ENCODE measurements around the gene UNC13A. TPM values are rescaled to one million over a fixed set of nuclear protein-coding genes. Genes with fewer than 3 reads are reported as not detected.
A peak's percentile ranks its signal among the peaks of the same experiment; 100 is the strongest.

UNC13A gene
- total and polyA plus RNA-seq, 2 of the 8 experiments (the other 6 are each of a cell fraction or from before 2014, with no cell fraction given) = 13.1 to 47.6 TPM

GRCh38 chr19:17576758-17577456 lies 111.2 kb downstream of the UNC13A start (continued):
- TF ChIP-seq RAD21 (IDR thresholded peaks at IDR 0.05 in 1 of 2, conservative IDR thresholded peaks at IDR 0.05 in 1 of 2; ENCODE audit: low read depth in 2 of 2, low read length in 2 of 2) (no peak), JUN (IDR thresholded peaks at IDR 0.05; ENCODE audit: low read depth, low read length) (no peak), ZNF274 (IDR thresholded peaks at IDR 0.05; ENCODE audit: borderline replicate concordance, extremely low read depth, low read length) (no peak), SIRT6 (IDR thresholded peaks at IDR 0.05; ENCODE audit: low read length) (no peak), CREB1 (IDR thresholded peaks at IDR 0.05) (0 out of 2 replicates have a peak, but pooled peaks have one; percentile 8), GABPA (IDR thresholded peaks at IDR 0.05; ENCODE audit: borderline replicate concordance, insufficient read depth, low read length) (no peak), POLR2A (IDR thresholded peaks at IDR 0.05; ENCODE audit: control extremely low read depth in 1 of 2, low read depth in 2 of 2, low read length in 2 of 2) (peak in 1 of 2 experiments; percentile 30; a peak in 1 of 3 replicates), EGR1 (IDR thresholded peaks at IDR 0.05; ENCODE audit: borderline replicate concordance, low read depth, low read length) (no peak)
- TF ChIP-seq, protein P1, sequence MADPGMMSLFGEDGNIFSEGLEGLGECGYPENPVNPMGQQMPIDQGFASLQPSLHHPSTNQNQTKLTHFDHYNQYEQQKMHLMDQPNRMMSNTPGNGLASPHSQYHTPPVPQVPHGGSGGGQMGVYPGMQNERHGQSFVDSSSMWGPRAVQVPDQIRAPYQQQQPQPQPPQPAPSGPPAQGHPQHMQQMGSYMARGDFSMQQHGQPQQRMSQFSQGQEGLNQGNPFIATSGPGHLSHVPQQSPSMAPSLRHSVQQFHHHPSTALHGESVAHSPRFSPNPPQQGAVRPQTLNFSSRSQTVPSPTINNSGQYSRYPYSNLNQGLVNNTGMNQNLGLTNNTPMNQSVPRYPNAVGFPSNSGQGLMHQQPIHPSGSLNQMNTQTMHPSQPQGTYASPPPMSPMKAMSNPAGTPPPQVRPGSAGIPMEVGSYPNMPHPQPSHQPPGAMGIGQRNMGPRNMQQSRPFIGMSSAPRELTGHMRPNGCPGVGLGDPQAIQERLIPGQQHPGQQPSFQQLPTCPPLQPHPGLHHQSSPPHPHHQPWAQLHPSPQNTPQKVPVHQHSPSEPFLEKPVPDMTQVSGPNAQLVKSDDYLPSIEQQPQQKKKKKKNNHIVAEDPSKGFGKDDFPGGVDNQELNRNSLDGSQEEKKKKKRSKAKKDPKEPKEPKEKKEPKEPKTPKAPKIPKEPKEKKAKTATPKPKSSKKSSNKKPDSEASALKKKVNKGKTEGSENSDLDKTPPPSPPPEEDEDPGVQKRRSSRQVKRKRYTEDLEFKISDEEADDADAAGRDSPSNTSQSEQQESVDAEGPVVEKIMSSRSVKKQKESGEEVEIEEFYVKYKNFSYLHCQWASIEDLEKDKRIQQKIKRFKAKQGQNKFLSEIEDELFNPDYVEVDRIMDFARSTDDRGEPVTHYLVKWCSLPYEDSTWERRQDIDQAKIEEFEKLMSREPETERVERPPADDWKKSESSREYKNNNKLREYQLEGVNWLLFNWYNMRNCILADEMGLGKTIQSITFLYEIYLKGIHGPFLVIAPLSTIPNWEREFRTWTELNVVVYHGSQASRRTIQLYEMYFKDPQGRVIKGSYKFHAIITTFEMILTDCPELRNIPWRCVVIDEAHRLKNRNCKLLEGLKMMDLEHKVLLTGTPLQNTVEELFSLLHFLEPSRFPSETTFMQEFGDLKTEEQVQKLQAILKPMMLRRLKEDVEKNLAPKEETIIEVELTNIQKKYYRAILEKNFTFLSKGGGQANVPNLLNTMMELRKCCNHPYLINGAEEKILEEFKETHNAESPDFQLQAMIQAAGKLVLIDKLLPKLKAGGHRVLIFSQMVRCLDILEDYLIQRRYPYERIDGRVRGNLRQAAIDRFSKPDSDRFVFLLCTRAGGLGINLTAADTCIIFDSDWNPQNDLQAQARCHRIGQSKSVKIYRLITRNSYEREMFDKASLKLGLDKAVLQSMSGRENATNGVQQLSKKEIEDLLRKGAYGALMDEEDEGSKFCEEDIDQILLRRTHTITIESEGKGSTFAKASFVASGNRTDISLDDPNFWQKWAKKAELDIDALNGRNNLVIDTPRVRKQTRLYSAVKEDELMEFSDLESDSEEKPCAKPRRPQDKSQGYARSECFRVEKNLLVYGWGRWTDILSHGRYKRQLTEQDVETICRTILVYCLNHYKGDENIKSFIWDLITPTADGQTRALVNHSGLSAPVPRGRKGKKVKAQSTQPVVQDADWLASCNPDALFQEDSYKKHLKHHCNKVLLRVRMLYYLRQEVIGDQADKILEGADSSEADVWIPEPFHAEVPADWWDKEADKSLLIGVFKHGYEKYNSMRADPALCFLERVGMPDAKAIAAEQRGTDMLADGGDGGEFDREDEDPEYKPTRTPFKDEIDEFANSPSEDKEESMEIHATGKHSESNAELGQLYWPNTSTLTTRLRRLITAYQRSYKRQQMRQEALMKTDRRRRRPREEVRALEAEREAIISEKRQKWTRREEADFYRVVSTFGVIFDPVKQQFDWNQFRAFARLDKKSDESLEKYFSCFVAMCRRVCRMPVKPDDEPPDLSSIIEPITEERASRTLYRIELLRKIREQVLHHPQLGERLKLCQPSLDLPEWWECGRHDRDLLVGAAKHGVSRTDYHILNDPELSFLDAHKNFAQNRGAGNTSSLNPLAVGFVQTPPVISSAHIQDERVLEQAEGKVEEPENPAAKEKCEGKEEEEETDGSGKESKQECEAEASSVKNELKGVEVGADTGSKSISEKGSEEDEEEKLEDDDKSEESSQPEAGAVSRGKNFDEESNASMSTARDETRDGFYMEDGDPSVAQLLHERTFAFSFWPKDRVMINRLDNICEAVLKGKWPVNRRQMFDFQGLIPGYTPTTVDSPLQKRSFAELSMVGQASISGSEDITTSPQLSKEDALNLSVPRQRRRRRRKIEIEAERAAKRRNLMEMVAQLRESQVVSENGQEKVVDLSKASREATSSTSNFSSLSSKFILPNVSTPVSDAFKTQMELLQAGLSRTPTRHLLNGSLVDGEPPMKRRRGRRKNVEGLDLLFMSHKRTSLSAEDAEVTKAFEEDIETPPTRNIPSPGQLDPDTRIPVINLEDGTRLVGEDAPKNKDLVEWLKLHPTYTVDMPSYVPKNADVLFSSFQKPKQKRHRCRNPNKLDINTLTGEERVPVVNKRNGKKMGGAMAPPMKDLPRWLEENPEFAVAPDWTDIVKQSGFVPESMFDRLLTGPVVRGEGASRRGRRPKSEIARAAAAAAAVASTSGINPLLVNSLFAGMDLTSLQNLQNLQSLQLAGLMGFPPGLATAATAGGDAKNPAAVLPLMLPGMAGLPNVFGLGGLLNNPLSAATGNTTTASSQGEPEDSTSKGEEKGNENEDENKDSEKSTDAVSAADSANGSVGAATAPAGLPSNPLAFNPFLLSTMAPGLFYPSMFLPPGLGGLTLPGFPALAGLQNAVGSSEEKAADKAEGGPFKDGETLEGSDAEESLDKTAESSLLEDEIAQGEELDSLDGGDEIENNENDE (IDR thresholded peaks at IDR 0.05; ENCODE audit: insufficient replicate concordance, low read length) = no peak
- TF ChIP-seq, protein P2, sequence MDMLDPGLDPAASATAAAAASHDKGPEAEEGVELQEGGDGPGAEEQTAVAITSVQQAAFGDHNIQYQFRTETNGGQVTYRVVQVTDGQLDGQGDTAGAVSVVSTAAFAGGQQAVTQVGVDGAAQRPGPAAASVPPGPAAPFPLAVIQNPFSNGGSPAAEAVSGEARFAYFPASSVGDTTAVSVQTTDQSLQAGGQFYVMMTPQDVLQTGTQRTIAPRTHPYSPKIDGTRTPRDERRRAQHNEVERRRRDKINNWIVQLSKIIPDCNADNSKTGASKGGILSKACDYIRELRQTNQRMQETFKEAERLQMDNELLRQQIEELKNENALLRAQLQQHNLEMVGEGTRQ (IDR thresholded peaks at IDR 0.05; ENCODE audit: low read length) = no peak
